Mesenteric fat pad (tissue), 1 donor: Measurements from ENCODE around the gene MAN1C1. TPM values are rescaled to one million over a fixed set of nuclear protein-coding genes. Genes with fewer than 3 reads are reported as not detected.
A peak's percentile ranks its signal among the peaks of the same experiment; 100 is the strongest.

Source experiments
- DNase-seq: peaks from one replicate; pipeline ENCODE4 v3.0.0-alpha.2; 2020; ENCODE audit warnings: low spot score
- long read RNA-seq: library from polyadenylated mRNA; unstranded; transcript quantifications from one replicate; pipeline ENCODE4 v2.0.0, GENCODE V29; 2020
- total RNA-seq: library from RNA; stranded (reverse); fragmentation: NEBNext Ultra II Directional; extraction: Animal tissue kit (Norgen Biotek cat#: 25700); gene quantifications from one replicate; pipeline ENCODE4 v1.2.1, GENCODE V29; 2021
- donor health status: DM: yes; HTN: yes; CAD: no.

The MAN1C1 gene
- 21.9 TPM for total RNA-seq
- long read RNA-seq, full-length matches to known transcripts: 2 of 28 reads
- long read RNA-seq, partial matches to known transcripts: 6 of 28 reads
- long read RNA-seq, other reads (novel, unspliced or antisense): 20 of 28 reads

DNA sequence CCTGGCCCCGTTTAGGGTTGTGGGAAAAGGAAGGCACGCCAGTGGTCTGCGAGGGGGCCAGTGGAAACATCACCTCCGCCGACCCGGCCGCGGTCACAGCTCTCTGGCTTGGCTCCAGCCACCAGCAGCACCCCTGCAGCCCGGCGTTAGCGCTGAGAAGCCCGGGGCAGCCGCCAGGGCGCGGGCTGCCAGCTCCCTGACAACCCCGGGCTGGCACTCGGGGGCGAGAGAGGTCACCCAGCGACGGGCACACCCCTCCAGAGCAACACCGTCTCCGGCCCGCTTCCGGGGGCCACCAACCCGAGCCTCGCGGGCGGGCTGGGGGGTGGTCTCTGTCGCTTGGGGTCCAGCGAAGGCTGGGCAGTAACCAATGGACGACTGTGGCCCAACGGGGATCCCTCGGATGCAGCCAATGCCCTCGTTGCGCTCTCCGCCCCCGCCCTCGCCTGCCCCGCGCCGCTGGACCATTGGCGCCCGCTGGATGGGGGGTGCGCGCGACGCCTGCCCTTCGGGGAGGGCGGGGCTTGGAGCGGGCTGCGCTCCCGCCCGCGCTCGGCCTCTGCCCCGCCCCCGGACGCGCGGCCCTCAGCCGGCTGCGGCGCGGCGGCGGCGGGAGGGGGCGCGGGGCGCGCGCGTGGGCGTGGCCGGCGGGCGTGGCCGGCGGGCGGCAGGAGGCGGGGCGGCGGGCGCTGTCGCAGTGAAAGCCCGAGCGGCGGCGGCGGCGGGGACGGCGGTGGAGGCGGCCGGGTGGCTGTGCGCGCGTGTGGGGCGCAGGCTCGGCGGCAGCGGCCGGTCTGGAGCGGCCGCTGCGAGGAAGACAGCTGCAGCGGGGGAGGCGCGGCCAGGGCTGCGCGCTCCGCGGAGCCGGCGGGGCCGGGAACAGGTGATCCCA is at the start of gene MAN1C1:
Gene MAN1C1 (plus strand): TSS at position 697 of the 892 bp plus-strand sequence. CDS start 1,007 bp downstream, outside the sequence.
- peak; percentile 96 for DNase-seq

GRCh38 chr1:25567710-25568089 is 48.9 kb upstream of the MAN1C1 start:
- DNase-seq: no peak

GRCh38 chr1:25568090-25568833 is 48.3 kb upstream of the MAN1C1 start:
- DNase-seq: no peak

- DNase-seq: no peak
Observed at GRCh38 chr1:25568834-25569596, 47.6 kb upstream of the MAN1C1 start.

DNA sequence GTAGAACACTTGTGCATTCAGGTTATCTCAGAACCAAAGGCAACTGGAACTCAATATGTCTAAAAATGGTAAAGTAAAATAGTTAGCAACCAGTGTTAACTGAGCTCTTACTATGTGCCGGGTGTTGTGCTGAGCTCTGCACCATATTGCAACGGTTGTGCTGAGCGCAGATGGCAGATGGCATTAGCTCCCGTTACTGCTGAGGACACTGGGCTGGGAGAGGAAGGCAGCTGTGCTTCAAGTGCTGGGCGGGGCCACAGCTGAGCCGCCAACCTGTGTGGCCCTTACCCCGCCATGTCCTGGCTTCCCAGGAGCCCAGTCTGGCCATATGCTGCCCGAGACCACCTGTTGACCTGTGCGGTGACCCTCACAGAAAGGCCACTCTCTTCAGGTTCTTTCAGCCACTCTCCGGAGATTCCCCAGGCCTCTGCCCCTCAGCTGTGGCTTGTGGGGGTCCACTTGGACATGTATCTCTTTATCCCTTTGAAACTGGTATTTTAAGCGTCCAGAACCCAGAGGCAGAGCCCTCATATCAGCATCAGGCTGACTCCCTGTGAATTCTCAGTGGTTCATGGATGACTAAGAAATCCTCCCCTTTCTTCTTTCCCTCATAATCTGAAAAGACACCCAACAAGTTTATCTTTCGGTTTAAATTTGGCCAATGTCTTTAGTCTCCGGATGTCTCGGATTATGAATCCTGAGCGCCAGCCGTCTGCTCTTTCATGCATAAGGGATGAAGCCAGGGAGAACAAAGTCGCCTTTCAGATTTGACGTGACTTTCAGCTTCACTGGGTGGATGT is 46.8 kb upstream of the MAN1C1 start:
- DNase-seq: no peak

GRCh38 chr1:25570798-25571521 is 45.6 kb upstream of the MAN1C1 start:
- no peak for DNase-seq

DNA sequence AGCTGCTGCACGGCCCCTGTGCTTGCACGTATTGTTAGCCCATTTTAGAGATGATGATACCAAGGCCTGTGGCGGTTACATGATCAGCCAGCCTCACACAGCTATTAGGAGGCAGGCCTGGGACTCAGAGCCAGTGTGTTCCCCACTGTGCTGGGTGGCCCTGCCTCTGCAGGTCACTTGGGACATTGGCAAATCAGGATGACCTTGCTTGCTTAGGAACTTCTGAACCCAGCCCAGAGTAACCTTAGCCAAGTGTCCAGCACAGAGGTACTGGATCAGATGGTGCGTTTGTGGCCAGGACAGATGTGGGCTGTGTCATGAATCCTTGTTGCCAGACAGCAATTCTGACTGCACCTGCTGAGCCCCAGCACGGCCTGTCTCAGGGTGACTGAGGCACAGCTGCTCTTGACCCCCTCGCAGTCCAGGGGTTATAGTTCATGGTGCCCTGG is 45.0 kb upstream of the MAN1C1 start:
- no peak for DNase-seq

DNA sequence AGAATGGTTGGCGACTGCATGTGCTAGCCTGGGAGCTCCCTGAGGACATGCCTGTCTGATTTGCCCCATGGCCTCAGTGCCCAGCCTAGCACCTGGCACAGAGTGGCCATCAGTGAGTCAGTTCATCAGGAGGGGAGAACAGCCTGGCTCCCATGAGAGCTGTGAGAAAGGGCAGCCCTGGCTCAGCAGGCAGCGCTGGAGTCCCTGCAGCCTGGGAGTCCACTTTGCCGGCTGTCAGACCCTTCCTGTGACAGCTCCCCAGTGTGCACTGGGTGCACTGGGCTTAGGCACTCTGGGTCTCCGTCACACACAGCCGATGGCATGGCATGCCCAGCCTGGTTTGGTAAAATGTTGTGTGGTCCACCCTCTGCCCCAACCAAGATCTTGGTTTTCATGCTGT is 44.5 kb upstream of the MAN1C1 start:
- DNase-seq: no peak

GRCh38 chr1:25572708-25573590 is 43.6 kb upstream of the MAN1C1 start:
- DNase-seq: no peak

- DNase-seq: no peak
Observed at GRCh38 chr1:25573591-25573930, 43.0 kb upstream of the MAN1C1 start.

DNA sequence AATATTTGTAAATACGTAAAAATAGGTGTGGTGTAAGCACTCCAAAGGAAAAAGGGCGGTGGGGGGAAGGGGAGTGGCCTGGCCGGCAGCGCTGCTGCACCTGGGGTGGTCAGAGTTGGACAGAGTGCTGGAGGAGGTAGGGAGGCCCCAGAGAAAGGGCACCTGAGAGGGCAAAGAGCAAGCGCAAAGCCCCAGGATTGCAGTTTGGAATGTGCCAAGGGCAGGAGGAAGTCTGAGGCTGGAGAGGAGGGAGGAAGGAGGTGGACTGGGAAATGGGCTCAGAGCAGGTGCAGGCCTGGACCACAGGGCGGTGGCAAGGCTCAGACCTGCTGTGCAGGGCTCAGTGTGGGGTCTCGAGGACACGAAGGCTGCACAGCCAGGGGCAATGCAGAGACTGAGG is 42.6 kb upstream of the MAN1C1 start:
- DNase-seq: no peak

GRCh38 chr1:25575191-25575590 is 41.4 kb upstream of the MAN1C1 start:
- no peak for DNase-seq

- no peak for DNase-seq
Observed at GRCh38 chr1:25576459-25577133, 40.0 kb upstream of the MAN1C1 start.

DNA sequence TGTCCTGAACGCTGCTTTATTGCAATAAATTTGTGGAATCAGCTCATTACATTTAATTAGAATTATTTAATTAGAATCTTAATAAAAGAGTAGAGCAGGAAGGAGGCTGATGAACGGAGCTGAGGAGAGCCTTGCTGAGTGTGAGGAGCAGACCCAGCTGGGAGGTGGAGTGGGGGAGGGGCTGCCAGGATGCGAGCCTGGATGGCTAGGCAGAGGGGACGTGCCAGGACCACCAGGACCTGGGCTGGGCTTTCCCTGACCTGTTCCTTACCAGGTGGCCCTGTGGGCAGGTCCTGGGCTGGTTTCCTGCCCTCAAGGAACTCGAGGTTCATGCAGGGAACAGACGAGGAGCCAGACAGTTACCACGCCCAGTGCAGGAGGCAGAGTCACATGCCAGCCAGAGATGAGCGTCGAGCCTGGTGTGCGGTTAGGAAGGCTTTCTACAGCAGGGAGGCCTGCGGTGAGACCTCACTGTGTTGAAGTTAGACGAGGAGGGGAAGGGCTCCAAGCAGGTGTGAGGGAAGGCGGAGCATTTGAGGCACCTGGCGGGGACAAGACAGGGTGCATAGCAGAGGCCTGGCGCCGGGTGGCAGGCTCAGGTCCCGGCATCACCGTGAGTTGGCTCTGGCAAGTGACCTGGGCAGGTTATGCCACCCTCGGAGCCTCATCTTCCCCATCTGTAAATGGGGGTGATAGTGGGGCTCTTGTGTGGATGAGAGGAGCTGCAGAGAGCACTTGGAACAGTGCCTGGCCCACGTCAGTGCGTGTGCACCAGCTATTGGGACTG is 39.3 kb upstream of the MAN1C1 start:
- DNase-seq: no peak

DNA sequence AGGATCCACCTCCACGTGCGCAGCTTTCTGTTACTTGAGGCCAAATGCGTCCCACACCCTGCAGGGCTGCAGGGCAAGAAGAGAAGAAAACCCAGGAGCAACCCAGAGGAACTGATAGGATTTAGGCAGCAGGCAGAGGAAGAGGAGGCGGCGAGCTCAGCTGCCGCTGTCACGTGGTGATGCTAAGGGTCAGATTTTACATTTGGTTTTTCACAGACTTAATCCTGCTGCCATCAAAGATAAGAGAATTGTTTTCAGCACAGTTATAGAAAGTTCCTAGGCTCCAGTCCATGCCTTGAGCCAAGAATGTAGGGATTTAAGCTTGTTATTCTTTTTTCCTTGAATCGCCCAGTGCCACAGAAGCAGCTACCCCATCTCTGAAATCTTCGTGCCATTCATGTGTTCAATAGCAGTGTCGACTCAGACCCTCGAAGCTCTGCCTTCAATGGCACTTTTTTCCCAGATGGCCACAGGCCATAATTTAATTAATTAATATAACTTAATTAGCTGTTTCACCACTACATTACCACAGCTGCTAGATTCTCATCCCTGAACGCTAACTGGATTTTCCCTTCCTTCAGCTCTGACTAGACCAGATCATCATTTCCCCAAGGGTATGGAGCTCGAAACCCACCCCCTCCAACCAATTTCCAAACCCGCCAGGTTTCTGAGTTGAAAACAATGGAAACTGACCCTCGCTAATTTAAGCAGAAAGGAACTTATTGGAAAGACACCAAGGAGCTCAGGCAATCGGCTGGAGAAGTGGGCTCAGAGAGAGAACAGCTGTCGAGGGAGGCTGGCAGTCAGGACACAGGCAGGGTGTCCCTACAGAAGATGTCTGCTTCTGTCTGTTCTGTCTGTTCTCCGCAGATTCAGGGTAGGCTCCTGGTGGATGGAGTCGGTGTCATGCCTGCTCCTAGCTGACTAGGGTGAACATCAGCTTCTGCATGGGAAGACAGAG is 37.0 kb upstream of the MAN1C1 start:
- no peak for DNase-seq

DNA sequence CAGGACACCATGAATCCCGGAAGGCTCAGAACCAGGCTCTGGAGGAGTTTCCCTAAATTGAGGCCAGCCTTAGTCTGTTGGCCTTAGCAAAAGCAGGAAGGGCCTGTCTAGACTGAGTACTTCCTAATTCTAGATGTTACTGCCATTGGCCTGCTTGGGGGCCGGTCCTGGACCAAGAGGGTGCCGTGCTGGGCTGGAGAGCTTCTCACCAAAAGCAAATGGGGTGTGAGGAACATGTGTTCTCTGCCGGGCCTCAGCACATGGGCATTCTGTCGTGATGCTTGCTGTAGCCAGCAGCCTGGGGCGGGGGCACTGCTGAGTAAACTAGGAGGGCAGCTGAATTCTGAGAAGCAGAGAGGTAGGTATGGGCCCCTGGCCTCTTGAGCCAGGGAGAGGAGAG is 35.7 kb upstream of the MAN1C1 start:
- DNase-seq: no peak
